A549 treated with ZK216348 at 1 μM for 4 hours (cell line): ENCODE data around the gene USP33. TPM values are rescaled to one million over a fixed set of nuclear protein-coding genes. Genes with fewer than 3 reads are reported as not detected.

Source experiments
- total RNA-seq: library from RNA; stranded (reverse); fragments of 200-300 nt; extraction: Qiagen RNA extraction; gene quantifications from 5 replicates; pipeline ENCODE4 v1.2.3, GENCODE V29; 2022; ENCODE audit warnings: low read depth

USP33 gene
- 12.3 to 19.5 TPM (median 18.6 TPM) in 5 replicates for total RNA-seq

DNA sequence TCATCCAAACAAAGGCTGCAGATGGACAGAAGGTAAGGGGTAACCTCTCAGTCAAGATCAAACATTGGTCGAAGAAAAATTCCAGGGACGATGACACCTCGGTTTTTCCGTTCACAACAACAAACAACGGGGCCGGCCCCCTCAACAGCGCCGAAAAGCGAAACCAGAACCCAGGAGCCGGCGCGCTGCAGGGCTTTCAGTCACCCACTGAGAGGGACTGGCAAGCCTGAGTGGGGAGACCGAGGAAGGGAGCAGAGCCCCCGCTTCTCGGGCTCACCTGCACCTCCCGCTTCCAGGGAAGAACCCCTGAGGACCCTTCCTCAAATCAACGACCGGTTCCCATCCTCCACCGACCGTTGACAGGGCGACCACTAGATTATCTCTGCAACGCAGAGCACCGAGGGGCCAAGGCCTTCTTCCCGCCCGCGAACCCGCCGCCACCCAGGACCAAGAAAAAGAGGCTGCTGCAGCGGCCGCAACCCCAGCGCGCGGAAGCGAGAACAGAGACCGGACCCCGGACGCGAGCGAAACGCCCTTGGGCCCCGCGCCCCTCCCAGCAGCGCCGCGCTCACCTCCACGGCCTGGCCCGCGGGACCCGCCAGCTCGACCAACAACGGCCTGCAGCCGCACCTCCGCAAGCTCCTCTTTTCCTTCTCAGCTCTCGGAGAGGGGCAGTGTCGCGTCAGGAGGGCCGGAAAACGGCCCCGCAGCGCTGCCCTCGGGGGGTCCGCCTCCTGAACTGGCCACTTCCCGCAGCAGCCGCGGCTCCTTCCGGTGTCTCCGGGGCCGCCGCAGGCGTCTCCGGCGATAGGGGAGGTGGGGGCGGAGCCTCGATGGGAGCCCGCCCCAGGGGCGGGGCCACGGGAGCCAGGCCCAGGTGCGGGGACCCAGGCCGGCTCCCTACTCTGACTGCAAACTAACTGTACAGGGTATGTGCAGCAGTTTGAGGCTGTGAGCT lies at the start of gene USP33:
TSS of gene USP33 (minus strand) at position 782 of the 958 bp plus-strand sequence. CDS start 18,155 bp downstream, outside the sequence.

DNA sequence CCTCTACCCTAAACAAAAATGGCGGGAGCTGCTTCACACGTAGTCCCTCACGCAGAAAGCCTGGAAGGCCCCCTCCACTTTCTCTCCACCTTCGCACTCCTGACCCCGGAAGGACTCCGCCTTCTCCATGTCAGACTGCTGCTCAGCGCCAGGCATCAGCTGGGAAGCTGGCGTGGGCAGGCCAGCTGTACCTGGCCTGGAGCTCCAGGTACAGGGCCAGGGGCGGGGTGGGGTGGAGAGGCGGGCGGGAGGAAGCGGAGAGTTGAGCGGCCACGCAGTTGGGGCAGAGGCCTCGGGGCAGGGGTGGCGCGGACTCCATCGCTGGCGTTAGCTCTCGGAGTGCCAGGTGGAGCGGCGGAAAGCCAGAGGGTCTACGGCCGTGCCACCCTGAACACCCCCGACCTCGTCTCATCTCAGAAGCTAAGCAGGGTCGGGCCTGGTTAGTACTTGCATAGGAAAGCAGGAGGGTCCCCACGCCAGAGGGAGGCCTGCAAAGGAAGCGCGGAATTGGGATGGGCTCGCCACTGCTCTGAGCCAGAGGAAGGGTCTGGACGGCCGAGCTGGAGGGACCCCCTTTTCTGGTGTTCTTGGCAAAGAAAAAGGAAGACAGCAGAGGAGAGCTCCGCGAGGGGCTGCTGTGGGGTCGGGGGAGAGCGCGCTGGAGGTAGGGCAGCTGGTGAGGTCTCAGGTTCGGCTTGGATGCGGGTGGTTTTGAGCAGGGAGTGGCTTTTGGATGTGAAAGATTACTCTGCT lies 20.1 kb upstream of the USP33 start, which contains the start of gene MIGA1:
TSS of gene MIGA1 (plus strand) at position 121 of the 753 bp plus-strand sequence. CDS start 3,604 bp downstream, outside the sequence.

DNA sequence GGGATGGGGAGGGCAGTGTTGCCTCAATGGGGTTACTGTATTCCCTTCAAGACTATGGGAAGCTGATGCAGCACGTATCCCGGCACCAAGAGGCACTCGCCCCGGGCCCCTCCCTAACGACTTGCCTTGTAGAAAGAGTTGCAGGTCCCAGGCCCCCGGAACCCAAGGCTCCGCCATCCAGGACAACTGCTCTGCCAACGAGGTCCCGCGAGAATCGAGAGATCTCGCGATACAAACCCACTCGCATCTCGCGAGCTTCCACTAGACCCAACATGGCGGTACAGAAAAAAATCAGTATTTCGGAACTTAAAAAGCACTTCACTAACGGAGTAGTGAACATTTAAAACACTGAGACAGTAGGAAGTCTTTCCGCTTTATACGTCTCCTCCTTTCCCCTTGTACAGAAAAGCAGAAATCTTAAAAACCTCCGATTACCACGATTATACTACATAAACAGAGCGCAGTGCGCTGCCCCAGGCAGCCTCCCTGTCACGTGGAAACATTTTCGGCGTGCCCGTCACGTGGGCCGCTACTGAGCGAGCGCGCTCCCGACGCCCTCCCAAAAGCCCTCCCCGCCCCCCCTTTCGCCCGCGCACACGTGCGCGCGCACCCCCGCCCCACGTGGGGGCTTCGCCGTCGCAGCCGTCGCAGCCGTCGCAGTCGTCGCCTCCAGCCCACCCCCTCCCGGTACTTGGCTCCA lies 77.0 kb downstream of the USP33 start, which contains the start of gene ZZZ3:
TSS of gene ZZZ3 (minus strand) at position 199 of the 700 bp plus-strand sequence. CDS start 49,304 bp downstream, outside the sequence.

Other genes with a start within 250 kb of the USP33 start
- gene ZZZ3, start 77.2 kb downstream of the USP33 start, total RNA-seq = 13.9 to 21.9 TPM (median 15.8 TPM) in 5 replicates
- gene MIGA1, start 19.8 kb upstream of the USP33 start, total RNA-seq = 3.5 to 7.8 TPM (median 6.5 TPM) in 5 replicates
- gene NEXN, start 128.8 kb upstream of the USP33 start, total RNA-seq = 5.0 to 15.4 TPM (median 7.0 TPM) in 5 replicates
- 97.2 to 146 TPM (median 110 TPM) in 5 replicates for gene FUBP1, start 219.2 kb upstream of the USP33 start, total RNA-seq
- gene DNAJB4, start 245.1 kb upstream of the USP33 start, total RNA-seq = 36.5 to 92.4 TPM (median 41.4 TPM) in 5 replicates